H1 (cell line): ENCODE measurements around the gene SERGEF.

ENCODE experiments used
- BCL11A ChIP-seq, 2 experiments: IDR thresholded peaks; one replicate each; pipeline ENCODE4 v1.6.1; 2011; ENCODE audit warnings: low read depth in 2 of 2, low read length in 2 of 2, mild to moderate bottlenecking in 2 of 2
- BRCA1 ChIP-seq: IDR thresholded peaks from 2 replicates; pipeline ENCODE4 v1.6.1; 2012; ENCODE audit warnings: low read depth, low read length, improper control_type of control experiment
- CBX5 ChIP-seq: fragments of 300-800, 300-1000 bp; sonication (generic); IDR thresholded peaks from 2 replicates; pipeline ENCODE4 v1.7.1; 2016; ENCODE audit warnings: antibody characterized with exemption, low read length, low read depth
- CHD1 ChIP-seq: IDR thresholded peaks from 2 replicates; pipeline ENCODE4 v1.6.1; 2012; ENCODE audit warnings: low read depth, low read length, improper control_type of control experiment
- CTCF ChIP-seq, 3 experiments: IDR thresholded peaks; 1 replicate in 2 of 3; 2 replicates in 1 of 3; pipeline versions ENCODE4 v1.5.1 to v1.6.1; 2011; ENCODE audit warnings: low read length in 3 of 3, mild to moderate bottlenecking in 3 of 3, inconsistent platforms in 2 of 3, low read depth in 1 of 3, moderate library complexity in 1 of 3; ENCODE audit not compliant: insufficient read depth in 1 of 3; ENCODE audit errors: control extremely low read depth in 1 of 3
- EP300 ChIP-seq, 2 experiments: IDR thresholded peaks; 1 replicate in 1 of 2; 2 replicates in 1 of 2; pipeline ENCODE4 v1.6.1; 2011 to 2012; ENCODE audit warnings: low read depth in 2 of 2, low read length in 2 of 2, mild to moderate bottlenecking in 2 of 2, borderline replicate concordance in 1 of 2, inconsistent platforms in 1 of 2, moderate library complexity in 1 of 2
- JUN ChIP-seq: IDR thresholded peaks from 2 replicates; pipeline ENCODE4 v1.6.1; 2011; ENCODE audit warnings: low read depth, mild to moderate bottlenecking, improper control_type of control experiment, low read length
- NANOG ChIP-seq: IDR thresholded peaks from 2 replicates; pipeline ENCODE4 v1.6.1; 2011; ENCODE audit warnings: low read length, low read depth, mild to moderate bottlenecking, inconsistent platforms; ENCODE audit not compliant: insufficient read depth, poor library complexity, severe bottlenecking
- POLR2A ChIP-seq, 2 experiments: IDR thresholded peaks; 1 replicate in 1 of 2; 2 replicates in 1 of 2; pipeline ENCODE4 v1.6.1; 2011; ENCODE audit warnings: low read depth in 2 of 2, low read length in 2 of 2, mild to moderate bottlenecking in 2 of 2; ENCODE audit errors: control extremely low read depth in 1 of 2
- POLR2AphosphoS5 ChIP-seq: IDR thresholded peaks from 2 replicates; pipeline ENCODE4 v1.6.1; 2011; ENCODE audit warnings: low read depth, low read length
- RFX5 ChIP-seq: IDR thresholded peaks from 2 replicates; pipeline ENCODE4 v1.6.1; 2011; ENCODE audit warnings: low read depth, low read length, improper control_type of control experiment, borderline replicate concordance
- TF ChIP-seq, protein P1 (sequence below): IDR thresholded peaks from 2 replicates; pipeline ENCODE4 v1.6.1; 2012; ENCODE audit warnings: low read length, inconsistent platforms

GRCh38 chr11:18001191-18001590, 11.7 kb downstream of the SERGEF start:
- TF ChIP-seq JUN (no peak), CTCF (IDR thresholded peaks at IDR 0.05; ENCODE audit: control extremely low read depth in 1 of 3, insufficient read depth in 1 of 3, low read depth in 1 of 3, low read length in 3 of 3) (no peak), EP300 (IDR thresholded peaks at IDR 0.05; ENCODE audit: borderline replicate concordance in 1 of 2, low read depth in 2 of 2, low read length in 2 of 2) (no peak), NANOG (no peak), BRCA1 (no peak), BCL11A (IDR thresholded peaks at IDR 0.05; ENCODE audit: low read depth in 2 of 2, low read length in 2 of 2) (no peak), RFX5 (no peak), POLR2AphosphoS5 (no peak), CHD1 (no peak), CBX5 (no peak), POLR2A (IDR thresholded peaks at IDR 0.05; ENCODE audit: control extremely low read depth in 1 of 2, low read depth in 2 of 2, low read length in 2 of 2) (no peak)
- TF ChIP-seq, protein P1, sequence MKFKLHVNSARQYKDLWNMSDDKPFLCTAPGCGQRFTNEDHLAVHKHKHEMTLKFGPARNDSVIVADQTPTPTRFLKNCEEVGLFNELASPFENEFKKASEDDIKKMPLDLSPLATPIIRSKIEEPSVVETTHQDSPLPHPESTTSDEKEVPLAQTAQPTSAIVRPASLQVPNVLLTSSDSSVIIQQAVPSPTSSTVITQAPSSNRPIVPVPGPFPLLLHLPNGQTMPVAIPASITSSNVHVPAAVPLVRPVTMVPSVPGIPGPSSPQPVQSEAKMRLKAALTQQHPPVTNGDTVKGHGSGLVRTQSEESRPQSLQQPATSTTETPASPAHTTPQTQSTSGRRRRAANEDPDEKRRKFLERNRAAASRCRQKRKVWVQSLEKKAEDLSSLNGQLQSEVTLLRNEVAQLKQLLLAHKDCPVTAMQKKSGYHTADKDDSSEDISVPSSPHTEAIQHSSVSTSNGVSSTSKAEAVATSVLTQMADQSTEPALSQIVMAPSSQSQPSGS = no peak
